Measurements from ENCODE around the gene ZNF547.

ZNF547 gene

GRCh38 chr19:57321116-57321515, 42.2 kb upstream of the ZNF547 start:
- Histone ChIP-seq H3K27me3 (replicated peaks; ENCODE audit: control insufficient read depth, insufficient read depth, low read length) (no peaks in the 10 kb centered on the region), H3K4me3 (replicated peaks; ENCODE audit: low read depth, low read length) (peak overlapping the region; percentile 74), H3K36me3 (ENCODE audit: control insufficient read depth, insufficient read depth, low read length) (peaks cover 5% of the 10 kb centered on the region)
- no peak for DNase-seq (ENCODE audit: extremely low read depth, insufficient read length)
- TF ChIP-seq, protein P1, sequence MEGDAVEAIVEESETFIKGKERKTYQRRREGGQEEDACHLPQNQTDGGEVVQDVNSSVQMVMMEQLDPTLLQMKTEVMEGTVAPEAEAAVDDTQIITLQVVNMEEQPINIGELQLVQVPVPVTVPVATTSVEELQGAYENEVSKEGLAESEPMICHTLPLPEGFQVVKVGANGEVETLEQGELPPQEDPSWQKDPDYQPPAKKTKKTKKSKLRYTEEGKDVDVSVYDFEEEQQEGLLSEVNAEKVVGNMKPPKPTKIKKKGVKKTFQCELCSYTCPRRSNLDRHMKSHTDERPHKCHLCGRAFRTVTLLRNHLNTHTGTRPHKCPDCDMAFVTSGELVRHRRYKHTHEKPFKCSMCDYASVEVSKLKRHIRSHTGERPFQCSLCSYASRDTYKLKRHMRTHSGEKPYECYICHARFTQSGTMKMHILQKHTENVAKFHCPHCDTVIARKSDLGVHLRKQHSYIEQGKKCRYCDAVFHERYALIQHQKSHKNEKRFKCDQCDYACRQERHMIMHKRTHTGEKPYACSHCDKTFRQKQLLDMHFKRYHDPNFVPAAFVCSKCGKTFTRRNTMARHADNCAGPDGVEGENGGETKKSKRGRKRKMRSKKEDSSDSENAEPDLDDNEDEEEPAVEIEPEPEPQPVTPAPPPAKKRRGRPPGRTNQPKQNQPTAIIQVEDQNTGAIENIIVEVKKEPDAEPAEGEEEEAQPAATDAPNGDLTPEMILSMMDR (IDR thresholded peaks at IDR 0.05; ENCODE audit: insufficient read depth, low read length, poor library complexity, severe bottlenecking) = no peak

- no peak for DNase-seq (ENCODE audit: extremely low read depth, insufficient read length)
Observed at GRCh38 chr19:57321751-57322150, 41.6 kb upstream of the ZNF547 start.

DNA sequence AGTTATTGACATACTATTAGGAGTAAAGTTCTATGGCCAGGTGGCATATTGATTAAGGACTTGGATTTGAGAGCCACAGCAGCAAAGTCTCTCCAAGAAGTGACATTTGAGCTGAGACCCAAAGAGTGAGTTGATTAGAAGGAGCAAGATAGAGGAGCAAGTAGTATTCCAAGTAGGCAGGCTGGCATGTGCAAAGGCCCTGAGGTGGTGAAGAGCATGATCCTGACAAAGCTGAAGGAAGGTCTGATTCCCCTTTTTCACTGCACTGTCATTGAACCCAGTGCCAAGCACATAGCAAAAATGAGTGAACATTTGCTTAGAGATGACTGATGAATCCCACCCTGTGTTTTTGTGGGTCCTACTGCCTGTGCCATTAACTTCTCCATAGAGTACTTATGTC, 38.4 kb upstream of the ZNF547 start:
- DNase-seq (ENCODE audit: extremely low read depth, insufficient read length) = no peak
- Histone ChIP-seq H3K4me3 (replicated peaks; ENCODE audit: low read depth, low read length) (no peak overlapping the region), H3K36me3 (ENCODE audit: control insufficient read depth, insufficient read depth, low read length) (peaks cover 17% of the 10 kb centered on the region), H3K27me3 (replicated peaks; ENCODE audit: control insufficient read depth, insufficient read depth, low read length) (no peaks in the 10 kb centered on the region)
- TF ChIP-seq, protein P1 (IDR thresholded peaks at IDR 0.05; ENCODE audit: insufficient read depth, low read length, poor library complexity, severe bottlenecking) = no peak

More at GRCh38 chr19:57321751-57322150, 41.6 kb upstream of the ZNF547 start:
- H3K36me3 ChIP-seq (ENCODE audit: control insufficient read depth, insufficient read depth, low read length) = peaks cover 6% of the 10 kb centered on the region
- peak overlapping the region; percentile 74 for H3K4me3 ChIP-seq (replicated peaks; ENCODE audit: low read depth, low read length)
- TF ChIP-seq, protein P1 (IDR thresholded peaks at IDR 0.05; ENCODE audit: insufficient read depth, low read length, poor library complexity, severe bottlenecking) = no peak
- no peaks in the 10 kb centered on the region for H3K27me3 ChIP-seq (replicated peaks; ENCODE audit: control insufficient read depth, insufficient read depth, low read length)

DNA sequence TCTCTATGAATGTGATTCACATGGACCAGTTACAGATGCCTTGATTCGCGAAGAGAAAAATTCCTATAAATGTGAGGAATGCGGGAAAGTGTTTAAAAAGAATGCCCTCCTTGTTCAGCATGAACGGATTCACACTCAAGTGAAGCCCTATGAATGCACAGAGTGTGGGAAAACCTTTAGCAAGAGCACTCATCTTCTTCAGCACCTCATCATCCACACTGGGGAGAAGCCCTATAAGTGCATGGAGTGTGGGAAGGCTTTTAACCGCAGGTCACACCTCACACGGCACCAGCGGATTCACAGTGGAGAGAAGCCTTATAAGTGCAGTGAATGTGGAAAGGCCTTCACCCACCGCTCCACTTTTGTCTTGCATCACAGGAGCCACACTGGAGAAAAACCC, 35.4 kb upstream of the ZNF547 start:
- TF ChIP-seq, protein P1 (IDR thresholded peaks at IDR 0.05; ENCODE audit: insufficient read depth, low read length, poor library complexity, severe bottlenecking) = no peak
- H3K36me3 ChIP-seq (ENCODE audit: control insufficient read depth, insufficient read depth, low read length) = peaks cover 17% of the 10 kb centered on the region
- no peak for DNase-seq (ENCODE audit: extremely low read depth, insufficient read length)
- no peaks in the 10 kb centered on the region for H3K27me3 ChIP-seq (replicated peaks; ENCODE audit: control insufficient read depth, insufficient read depth, low read length)
- H3K4me3 ChIP-seq (replicated peaks; ENCODE audit: low read depth, low read length) = no peak overlapping the region

GRCh38 chr19:57334191-57334590, 29.2 kb upstream of the ZNF547 start:
- H3K4me3 ChIP-seq (replicated peaks; ENCODE audit: low read depth, low read length) = no peak overlapping the region
- H3K36me3 ChIP-seq (ENCODE audit: control insufficient read depth, insufficient read depth, low read length) = no peaks in the 10 kb centered on the region; the same call in 1 of the 2 replicates
- no peaks in the 10 kb centered on the region for H3K27me3 ChIP-seq (replicated peaks; ENCODE audit: control insufficient read depth, insufficient read depth, low read length)
- no peak for DNase-seq (ENCODE audit: extremely low read depth, insufficient read length)
- TF ChIP-seq, protein P1 (IDR thresholded peaks at IDR 0.05; ENCODE audit: insufficient read depth, low read length, poor library complexity, severe bottlenecking) = no peak

- DNase-seq (ENCODE audit: extremely low read depth, insufficient read length) = no peak
- TF ChIP-seq, protein P1 (IDR thresholded peaks at IDR 0.05; ENCODE audit: insufficient read depth, low read length, poor library complexity, severe bottlenecking) = no peak
- H3K27me3 ChIP-seq (replicated peaks; ENCODE audit: control insufficient read depth, insufficient read depth, low read length) = no peaks in the 10 kb centered on the region
- H3K4me3 ChIP-seq (replicated peaks; ENCODE audit: low read depth, low read length) = no peak overlapping the region
- no peaks in the 10 kb centered on the region; the same call in 1 of the 2 replicates for H3K36me3 ChIP-seq (ENCODE audit: control insufficient read depth, insufficient read depth, low read length)
Observed at GRCh38 chr19:57338877-57339276, 24.5 kb upstream of the ZNF547 start.
